GM19351 (cell line): ENCODE measurements around the gene CALML3.

ENCODE experiments used
- ATAC-seq: cut with Tn5 transposase; IDR thresholded peaks from one replicate; pipeline ENCODE4 v1.9.1; 2021; ENCODE audit warnings: mild to moderate bottlenecking, moderate library complexity; ENCODE audit not compliant: unreplicated experiment

CALML3 gene

GRCh38 chr10:5565671-5566581 is 41.2 kb downstream of the CALML3 start:
- ATAC-seq, result no peak

- no peak for ATAC-seq
Measured at GRCh38 chr10:5566614-5567013, 41.9 kb downstream of the CALML3 start.

- ATAC-seq, result no peak
Measured at GRCh38 chr10:5567477-5567876, 42.7 kb downstream of the CALML3 start.

GRCh38 chr10:5568984-5569383 is 44.2 kb downstream of the CALML3 start:
- ATAC-seq, result no peak

GRCh38 chr10:5569568-5569967 is 44.8 kb downstream of the CALML3 start:
- no peak for ATAC-seq

GRCh38 chr10:5570007-5570655 is 45.4 kb downstream of the CALML3 start:
- no peak for ATAC-seq

- no peak for ATAC-seq
Measured at GRCh38 chr10:5570979-5571810, 46.4 kb downstream of the CALML3 start.

- ATAC-seq, result no peak
Measured at GRCh38 chr10:5571826-5572225, 47.1 kb downstream of the CALML3 start.

GRCh38 chr10:5573319-5573950 is 48.7 kb downstream of the CALML3 start:
- ATAC-seq, result no peak

- no peak for ATAC-seq
Measured at GRCh38 chr10:5573968-5574641, 49.3 kb downstream of the CALML3 start.

GRCh38 chr10:5574642-5575131 is 49.9 kb downstream of the CALML3 start:
- no peak for ATAC-seq

- no peak for ATAC-seq
Measured at GRCh38 chr10:5575144-5575481, 50.4 kb downstream of the CALML3 start.

- no peak for ATAC-seq
Measured at GRCh38 chr10:5575482-5576153, 50.9 kb downstream of the CALML3 start.

GRCh38 chr10:5576154-5576748 is 51.5 kb downstream of the CALML3 start:
- ATAC-seq, result no peak
